Keratinocyte (primary cell): ENCODE results near the gene CREBRF. TPM values are rescaled to one million over a fixed set of nuclear protein-coding genes. Genes with fewer than 3 reads are reported as not detected.
"Not testable (repeated sequence)": the region's sequence is repeated elsewhere in the genome, so short reads cannot be mapped to it uniquely, and the experiment has no call there.

Experiments
- DNase-seq: peaks from one replicate; pipeline ENCODE4 v3.0.0-alpha.2; 2011; ENCODE audit warnings: low read depth, missing footprints, low spot score
- FAIRE-seq: peaks from 2 replicates; lab custom pipeline; 2011; peaks lifted over from hg19 to GRCh38; lab: Jason Lieb, UNC
- H2AFZ ChIP-seq: 2 replicates; pipeline ENCODE4 v1.6.0; 2012; ENCODE audit warnings: low read length, control low read depth, inconsistent platforms; ENCODE audit not compliant: control insufficient read depth
- H3K27ac ChIP-seq: 2 replicates; pipeline ENCODE4 v1.5.1; 2011; ENCODE audit warnings: low read length; ENCODE audit not compliant: control insufficient read depth, insufficient read depth
- H3K27me3 ChIP-seq: 3 replicates; pipeline ENCODE4 v1.6.0; 2011; ENCODE audit warnings: low read length; ENCODE audit not compliant: control insufficient read depth, insufficient read depth; ENCODE audit errors: extremely low read depth
- H3K36me3 ChIP-seq, 2 experiments: 2 replicates in 1 of 2; 3 replicates in 1 of 2; pipeline ENCODE4 v1.5.1; 2011; ENCODE audit warnings: low read length in 2 of 2, mild to moderate bottlenecking in 1 of 2; ENCODE audit not compliant: control insufficient read depth in 2 of 2, insufficient read depth in 2 of 2; ENCODE audit errors: extremely low read depth in 1 of 2
- H3K4me1 ChIP-seq: 3 replicates; pipeline ENCODE4 v1.5.1; 2011; ENCODE audit warnings: low read length; ENCODE audit not compliant: control insufficient read depth, insufficient read depth; ENCODE audit errors: extremely low read depth
- H3K4me2 ChIP-seq: 3 replicates; pipeline ENCODE4 v1.6.0; 2011; ENCODE audit warnings: low read depth, low read length; ENCODE audit not compliant: control insufficient read depth, insufficient read depth; ENCODE audit errors: extremely low read depth
- H3K4me3 ChIP-seq, 3 experiments: fragments of 200-600 bp in 1 of 3; sonication (generic) in 1 of 3; 2 replicates in 2 of 3; 3 replicates in 1 of 3; pipeline ENCODE4 v1.5.1; 2011 to 2016; ENCODE audit warnings: low read length in 3 of 3, mild to moderate bottlenecking in 3 of 3, control low read depth in 2 of 3, inconsistent platforms in 1 of 3, low read depth in 1 of 3, mixed read lengths in 1 of 3, mixed run types in 1 of 3, moderate library complexity in 1 of 3; ENCODE audit not compliant: control insufficient read depth in 2 of 3, insufficient read depth in 2 of 3; ENCODE audit errors: extremely low read depth in 1 of 3
- H3K79me2 ChIP-seq: 2 replicates; pipeline ENCODE4 v1.6.0; 2012; ENCODE audit warnings: low read length; ENCODE audit not compliant: control insufficient read depth, insufficient read depth
- H3K9ac ChIP-seq: 3 replicates; pipeline ENCODE4 v1.6.0; 2011; ENCODE audit warnings: low read length; ENCODE audit not compliant: control insufficient read depth, insufficient read depth; ENCODE audit errors: extremely low read depth
- H3K9me1 ChIP-seq: 3 replicates; pipeline ENCODE4 v1.6.0; 2011; ENCODE audit warnings: low read length; ENCODE audit not compliant: control insufficient read depth, insufficient read depth; ENCODE audit errors: extremely low read depth
- H3K9me3 ChIP-seq: 2 replicates; pipeline ENCODE4 v1.5.1; 2012; ENCODE audit warnings: low read depth, low read length; ENCODE audit not compliant: control insufficient read depth
- H4K20me1 ChIP-seq: 3 replicates; pipeline ENCODE4 v1.6.0; 2011; ENCODE audit warnings: low read length; ENCODE audit not compliant: control insufficient read depth, insufficient read depth; ENCODE audit errors: extremely low read depth
- EZH2 ChIP-seq: IDR thresholded peaks from one replicate; pipeline ENCODE4 v1.6.1; 2012; ENCODE audit warnings: inconsistent platforms, mild to moderate bottlenecking, low read length, moderate library complexity
- dilution Hi-C: fragments of 300-500 bp; cut with MboI; formaldehyde crosslinking; loops from one replicate; pipeline ENCODE4 v1.7.0; 2020; ENCODE audit warnings: low sequenced_read_pairs; ENCODE audit not compliant: extremely low pct_ligation_motif_present
- polyA plus RNA-seq, 5 experiments: library from polyadenylated mRNA; depleted of rRNA in 3 of 5; stranded (reverse) in 3 of 5; stranded (forward) in 1 of 5; unstranded in 1 of 5; fragments of >200 nt; gene quantifications; 1 replicate in 1 of 5; 2 replicates in 3 of 5; 3 replicates in 1 of 5; pipeline versions ENCODE4 v1.2.1 to v1.2.3, GENCODE V29; 2011 to 2012; ENCODE audit warnings: missing spikeins in 2 of 5, low read depth in 1 of 5, low replicate concordance in 1 of 5
- TF ChIP-seq, protein P1 (sequence below), 3 experiments: IDR thresholded peaks in 1 of 3; conservative IDR thresholded peaks in 1 of 3; optimal IDR thresholded peaks in 1 of 3; 2 replicates in 2 of 3; 3 replicates in 1 of 3; pipeline versions ENCODE3 to v1.5.1; 2011; ENCODE audit warnings: low read length in 3 of 3, mild to moderate bottlenecking in 3 of 3, moderate library complexity in 2 of 3, control low read depth in 1 of 3, inconsistent platforms in 1 of 3; ENCODE audit not compliant: insufficient read depth in 2 of 3; ENCODE audit errors: extremely low read depth in 1 of 3

Gene CREBRF
- polyA plus RNA-seq, 1 donor (not counting 4 experiments of a cell fraction or from before 2014, with no cell fraction given), result 4.1 TPM

DNA sequence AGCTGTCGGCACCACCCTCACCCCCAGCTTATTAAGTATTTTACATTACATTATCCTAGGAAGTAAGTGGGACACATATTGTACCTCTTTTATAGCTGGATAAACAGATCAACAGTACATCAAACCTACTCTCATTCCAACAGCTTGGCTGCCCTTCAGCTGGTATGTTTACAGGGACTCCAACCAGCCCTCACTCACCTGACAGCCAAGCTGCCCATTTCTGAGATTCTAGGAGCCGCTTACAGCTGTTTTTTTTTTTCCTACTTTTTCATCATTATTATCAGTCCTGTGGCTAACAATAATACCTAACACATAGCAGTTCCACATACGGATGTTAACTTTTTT is 13.4 kb upstream of the CREBRF start:
- H3K9ac ChIP-seq, result no peak overlapping the region
- no peaks in the 10 kb centered on the region for H3K27me3 ChIP-seq
- no peaks in the 10 kb centered on the region for H3K4me1 ChIP-seq
- no peaks in the 10 kb centered on the region for H3K9me3 ChIP-seq
- dilution Hi-C loops, result no loop called here
- no peak for DNase-seq
- no peak overlapping the region for H2AFZ ChIP-seq
- no peak overlapping the region for H3K4me3 ChIP-seq
- TF ChIP-seq, protein P1, sequence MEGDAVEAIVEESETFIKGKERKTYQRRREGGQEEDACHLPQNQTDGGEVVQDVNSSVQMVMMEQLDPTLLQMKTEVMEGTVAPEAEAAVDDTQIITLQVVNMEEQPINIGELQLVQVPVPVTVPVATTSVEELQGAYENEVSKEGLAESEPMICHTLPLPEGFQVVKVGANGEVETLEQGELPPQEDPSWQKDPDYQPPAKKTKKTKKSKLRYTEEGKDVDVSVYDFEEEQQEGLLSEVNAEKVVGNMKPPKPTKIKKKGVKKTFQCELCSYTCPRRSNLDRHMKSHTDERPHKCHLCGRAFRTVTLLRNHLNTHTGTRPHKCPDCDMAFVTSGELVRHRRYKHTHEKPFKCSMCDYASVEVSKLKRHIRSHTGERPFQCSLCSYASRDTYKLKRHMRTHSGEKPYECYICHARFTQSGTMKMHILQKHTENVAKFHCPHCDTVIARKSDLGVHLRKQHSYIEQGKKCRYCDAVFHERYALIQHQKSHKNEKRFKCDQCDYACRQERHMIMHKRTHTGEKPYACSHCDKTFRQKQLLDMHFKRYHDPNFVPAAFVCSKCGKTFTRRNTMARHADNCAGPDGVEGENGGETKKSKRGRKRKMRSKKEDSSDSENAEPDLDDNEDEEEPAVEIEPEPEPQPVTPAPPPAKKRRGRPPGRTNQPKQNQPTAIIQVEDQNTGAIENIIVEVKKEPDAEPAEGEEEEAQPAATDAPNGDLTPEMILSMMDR (optimal IDR thresholded peaks at IDR 0.05 in 1 of 3, IDR thresholded peaks at IDR 0.05 in 1 of 3, conservative IDR thresholded peaks at IDR 0.05 in 1 of 3; ENCODE audit: extremely low read depth in 1 of 3, insufficient read depth in 2 of 3, low read length in 3 of 3), result no peak
- no peak for TF ChIP-seq EZH2
- H3K36me3 ChIP-seq, result no peaks in the 10 kb centered on the region
- H3K4me2 ChIP-seq, result no peak overlapping the region
- H3K79me2 ChIP-seq, result no peaks in the 10 kb centered on the region
- no peak overlapping the region for H3K27ac ChIP-seq
- no peaks in the 10 kb centered on the region for H4K20me1 ChIP-seq
- FAIRE-seq, result no peak
- no peaks in the 10 kb centered on the region for H3K9me1 ChIP-seq

DNA sequence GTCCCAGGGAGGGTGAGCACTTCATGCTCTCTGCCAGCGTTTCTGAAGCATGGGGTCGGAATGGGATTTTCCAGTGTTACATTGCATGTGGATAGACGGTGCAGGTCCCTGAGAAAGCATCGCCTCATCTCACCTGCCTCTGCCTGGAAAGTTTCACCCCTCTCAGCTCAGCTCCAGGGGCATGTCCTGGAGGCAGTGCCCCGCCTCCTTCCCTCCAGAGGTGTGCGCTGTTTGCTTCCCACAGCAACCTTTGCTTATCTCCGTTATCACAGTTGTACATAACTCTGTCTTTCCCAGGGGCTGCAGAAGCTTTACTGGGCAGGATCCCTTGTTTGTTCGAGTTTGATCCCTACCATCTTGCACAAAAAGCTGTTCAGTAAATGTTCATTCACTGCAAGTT is 10.7 kb upstream of the CREBRF start:
- Histone ChIP-seq H3K4me3 (no peak overlapping the region), H3K4me1 (no peaks in the 10 kb centered on the region), H3K9me1 (no peaks in the 10 kb centered on the region), H3K9ac (no peak overlapping the region), H3K9me3 (no peaks in the 10 kb centered on the region), H3K27ac (no peak overlapping the region), H3K36me3 (no peaks in the 10 kb centered on the region), H3K79me2 (no peaks in the 10 kb centered on the region), H2AFZ (no peak overlapping the region), H3K27me3 (no peaks in the 10 kb centered on the region), H4K20me1 (no peaks in the 10 kb centered on the region), H3K4me2 (no peak overlapping the region)
- dilution Hi-C loops, result no loop called here
- FAIRE-seq (no peak), DNase-seq (no peak)
- TF ChIP-seq EZH2, result no peak
- TF ChIP-seq, protein P1 (optimal IDR thresholded peaks at IDR 0.05 in 1 of 3, IDR thresholded peaks at IDR 0.05 in 1 of 3, conservative IDR thresholded peaks at IDR 0.05 in 1 of 3; ENCODE audit: extremely low read depth in 1 of 3, insufficient read depth in 2 of 3, low read length in 3 of 3), result no peak

DNA sequence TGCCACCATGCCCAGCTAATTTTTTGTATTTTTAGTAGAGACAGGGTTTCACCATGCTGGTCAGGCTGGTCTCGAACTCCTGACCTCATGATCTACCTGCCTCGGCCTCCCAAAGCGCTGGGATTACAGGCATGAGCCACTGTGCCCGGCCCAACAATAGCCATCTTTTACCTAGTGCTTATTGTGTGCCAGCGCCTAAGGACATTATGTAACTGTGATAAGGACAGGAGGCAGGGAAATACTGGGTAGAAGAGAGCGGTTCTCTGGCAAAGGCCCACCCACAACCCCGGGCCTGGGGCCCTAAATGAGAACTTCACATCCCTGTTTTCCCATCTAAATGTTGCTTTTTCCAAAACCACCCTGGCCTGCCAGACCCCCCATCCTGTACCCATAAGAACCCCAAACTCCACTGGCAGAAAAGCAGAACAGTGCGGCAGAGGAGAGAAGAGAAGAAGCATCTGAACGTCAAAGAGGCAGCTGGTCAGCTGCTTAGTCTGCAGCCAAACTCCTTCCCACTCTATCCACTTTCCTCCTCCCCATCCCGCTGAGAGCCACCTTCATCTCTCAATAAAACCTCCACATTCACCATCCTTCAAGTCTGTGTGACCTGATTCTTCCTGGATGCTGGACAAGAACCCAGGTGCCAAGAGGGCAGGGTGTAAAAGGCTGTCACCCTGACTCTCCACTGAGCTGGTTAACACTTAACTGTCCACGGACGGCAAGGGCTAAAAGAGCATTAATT is 8.9 kb upstream of the CREBRF start:
- DNase-seq, dilution Hi-C loops, H3K9me1 ChIP-seq, H3K4me1 ChIP-seq, H2AFZ ChIP-seq, H3K27ac ChIP-seq, FAIRE-seq, H3K4me2 ChIP-seq, H4K20me1 ChIP-seq, H3K9me3 ChIP-seq, H3K27me3 ChIP-seq, H3K9ac ChIP-seq, H3K4me3 ChIP-seq, H3K79me2 ChIP-seq, H3K36me3 ChIP-seq: not testable (repeated sequence)
